HCT116 (cell line): ENCODE results near the gene SIRT7. TPM values are rescaled to one million over a fixed set of nuclear protein-coding genes. Genes with fewer than 3 reads are reported as not detected.

Experiments
- ATAC-seq: fragments of 200-7000 bp; cut with Tn5 transposase; 2 replicates; pipeline ENCODE4 v1.9.1; 2020; ENCODE audit warnings: mild to moderate bottlenecking, moderate library complexity
- BruUV-seq: library from RNA; stranded (reverse); fragments of 400-500 nt; replicated peaks from 2 replicates; lab custom pipeline; 2021; lab: Mats Ljungman, UMichigan
- CTCF ChIA-PET: fragments of 300-600 bp; sonication (Branson Sonifier 250); formaldehyde crosslinking; loops from one replicate; lab custom pipeline; 2021; ENCODE audit warnings: antibody characterized with exemption; lab: Charles Lee
- POLR2A ChIA-PET: fragments of 300-600, 350-600 bp; sonication (Branson Sonifier 250); formaldehyde crosslinking; loops from one replicate; lab custom pipeline; 2021; ENCODE audit warnings: antibody characterized with exemption; lab: Charles Lee
- RAD21 ChIA-PET, 2 experiments: fragments of 300-600 bp; sonication (Branson Sonifier 250); formaldehyde crosslinking; loops; one replicate each; lab custom pipeline; 2023; ENCODE audit warnings: low total read pairs in 2 of 2; ENCODE audit not compliant: uncharacterized antibody in 2 of 2, unreplicated experiment in 2 of 2, low non-redundant PET in 1 of 2; lab: Charles Lee
- DNase-seq: peaks from one replicate; pipeline ENCODE4 v3.0.0-alpha.2; 2010; ENCODE audit warnings: low read depth, low spot score
- H2AFZ ChIP-seq: fragments of 200-600 bp; shearing (Covaris generic), sonication (generic); 2 replicates; pipeline ENCODE4 v1.6.1; 2017; ENCODE audit warnings: low read depth, mixed run types, mixed read lengths, antibody characterized with exemption, low read length; ENCODE audit not compliant: poor library complexity, severe bottlenecking
- H3K27ac ChIP-seq: 2 replicates; pipeline ENCODE4 v1.5.1; 2012; ENCODE audit warnings: low read depth, low read length
- H3K27me3 ChIP-seq: fragments of 200-600 bp; sonication (generic); 2 replicates; pipeline ENCODE4 v1.6.1; 2016; ENCODE audit warnings: mixed run types, low read length, mixed read lengths; ENCODE audit not compliant: insufficient read depth
- H3K36me3 ChIP-seq, 2 experiments: fragments of 200-500 bp in 1 of 2; fragments of 200-600 bp in 1 of 2; sonication (Bioruptor generic) in 1 of 2; sonication (generic) in 1 of 2; 2 replicates each; pipeline versions ENCODE4 v1.5.1 to v1.6.1; 2014 to 2016; ENCODE audit warnings: low read length in 2 of 2, inconsistent platforms in 1 of 2, mixed read lengths in 1 of 2, mixed run types in 1 of 2; ENCODE audit not compliant: insufficient read depth in 2 of 2, control insufficient read depth in 1 of 2
- H3K4me1 ChIP-seq, 2 experiments: fragments of 200-600 bp in 1 of 2; sonication (generic) in 1 of 2; 2 replicates each; pipeline versions ENCODE4 v1.5.1 to v1.6.1; 2012 to 2017; ENCODE audit warnings: low read length in 2 of 2, inconsistent platforms in 1 of 2, mild to moderate bottlenecking in 1 of 2, mixed read lengths in 1 of 2, mixed run types in 1 of 2, moderate library complexity in 1 of 2; ENCODE audit not compliant: insufficient read depth in 2 of 2, control insufficient read depth in 1 of 2
- H3K4me2 ChIP-seq: fragments of 200-600 bp; sonication (generic); 2 replicates; pipeline ENCODE4 v1.6.1; 2017; ENCODE audit warnings: mixed run types, low read length, mixed read lengths
- H3K4me3 ChIP-seq, 2 experiments: fragments of 200-600 bp in 1 of 2; sonication (generic) in 1 of 2; replicated peaks in 1 of 2; 2 replicates each; pipeline ENCODE4 v1.5.1; 2011 to 2016; ENCODE audit warnings: low read length in 2 of 2, control low read depth in 1 of 2, low read depth in 1 of 2, mild to moderate bottlenecking in 1 of 2, mixed read lengths in 1 of 2, mixed run types in 1 of 2
- H3K79me2 ChIP-seq: fragments of 200-600 bp; sonication (generic); 2 replicates; pipeline ENCODE4 v1.6.1; 2017; ENCODE audit warnings: mild to moderate bottlenecking, mixed run types, low read length, moderate library complexity, mixed read lengths; ENCODE audit not compliant: insufficient read depth
- H3K9ac ChIP-seq: fragments of 200-600 bp; sonication (generic); 2 replicates; pipeline ENCODE4 v1.6.1; 2016; ENCODE audit warnings: low read length, mixed read lengths
- H3K9me2 ChIP-seq: fragments of 200-600 bp; sonication (generic), shearing (Covaris generic); 2 replicates; pipeline ENCODE4 v1.6.1; 2017; ENCODE audit warnings: mixed run types, mild to moderate bottlenecking, moderate library complexity; ENCODE audit not compliant: insufficient read depth
- H3K9me3 ChIP-seq, 2 experiments: fragments of 200-500 bp in 1 of 2; fragments of 200-600 bp in 1 of 2; sonication (Bioruptor generic) in 1 of 2; sonication (generic) in 1 of 2; 2 replicates each; pipeline ENCODE4 v1.6.1; 2014 to 2017; ENCODE audit warnings: low read length in 2 of 2, mixed read lengths in 2 of 2, inconsistent platforms in 1 of 2, low read depth in 1 of 2, mild to moderate bottlenecking in 1 of 2, mixed run types in 1 of 2, moderate library complexity in 1 of 2; ENCODE audit not compliant: control insufficient read depth in 1 of 2, insufficient read depth in 1 of 2
- H4K20me1 ChIP-seq: fragments of 200-600 bp; sonication (generic), shearing (Covaris generic); 2 replicates; pipeline ENCODE4 v1.6.1; 2017; ENCODE audit warnings: mixed run types, mild to moderate bottlenecking, moderate library complexity; ENCODE audit not compliant: insufficient read depth
- CEBPB ChIP-seq: IDR thresholded peaks from 2 replicates; pipeline ENCODE4 v1.6.1; 2012; ENCODE audit warnings: low read depth
- EGR1 ChIP-seq: IDR thresholded peaks from 2 replicates; pipeline ENCODE4 v1.6.1; 2012; ENCODE audit warnings: low read depth
- ELF1 ChIP-seq: IDR thresholded peaks from 2 replicates; pipeline ENCODE4 v1.6.1; 2012; ENCODE audit warnings: low read depth, borderline replicate concordance
- EZH2 ChIP-seq: fragments of 200-600 bp; sonication (generic); IDR thresholded peaks from 2 replicates; pipeline ENCODE4 v1.6.1; 2017; ENCODE audit warnings: antibody characterized with exemption, mixed run types
- EZH2phosphoT487 ChIP-seq: fragments of 200-600 bp; IDR thresholded peaks from 2 replicates; pipeline ENCODE4 v1.6.1; 2018; ENCODE audit warnings: antibody characterized with exemption, borderline replicate concordance
- FOSL1 ChIP-seq: IDR thresholded peaks from 2 replicates; pipeline ENCODE4 v1.6.1; 2012; ENCODE audit warnings: low read depth
- JUND ChIP-seq: IDR thresholded peaks from 2 replicates; pipeline ENCODE4 v1.6.1; 2012
- POLR2A ChIP-seq: IDR thresholded peaks from 2 replicates; pipeline ENCODE4 v1.7.0; 2011; ENCODE audit warnings: borderline replicate concordance; ENCODE audit not compliant: insufficient read depth, insufficient read length; ENCODE audit errors: extremely low read depth
- POLR2AphosphoS5 ChIP-seq: IDR thresholded peaks from 2 replicates; pipeline ENCODE4 v1.6.1; 2011; ENCODE audit warnings: mild to moderate bottlenecking, low read depth, low read length, moderate library complexity
- RAD21 ChIP-seq: IDR thresholded peaks from 2 replicates; pipeline ENCODE4 v1.6.1; 2012; ENCODE audit warnings: low read depth, mild to moderate bottlenecking
- SIN3A ChIP-seq: IDR thresholded peaks from 2 replicates; pipeline ENCODE4 v1.6.1; 2012; ENCODE audit warnings: low read depth
- SP1 ChIP-seq: IDR thresholded peaks from 2 replicates; pipeline ENCODE4 v1.6.1; 2012; ENCODE audit warnings: low read depth
- SRF ChIP-seq: IDR thresholded peaks from 2 replicates; pipeline ENCODE4 v1.6.1; 2012; ENCODE audit warnings: low read depth
- TCF7L2 ChIP-seq: IDR thresholded peaks from 2 replicates; pipeline ENCODE4 v1.7.0; 2011; ENCODE audit warnings: borderline replicate concordance, inconsistent platforms; ENCODE audit not compliant: insufficient read depth, insufficient read length; ENCODE audit errors: extremely low read depth
- YY1 ChIP-seq: IDR thresholded peaks from 2 replicates; pipeline ENCODE4 v1.6.1; 2011; ENCODE audit warnings: low read length, low read depth, moderate library complexity, mild to moderate bottlenecking; ENCODE audit not compliant: insufficient replicate concordance; ENCODE audit errors: extremely low read depth
- ZFX ChIP-seq: fragments of 450-650 bp; IDR thresholded peaks from 2 replicates; pipeline ENCODE4 v1.6.1; 2017
- intact Hi-C: fragments of 100-400 bp; cut with micrococcal nuclease; formaldehyde crosslinking; loops from 2 replicates; pipeline ENCODE4 v1.10.0; 2022
- total RNA-seq: library from RNA; stranded (reverse); gene quantifications from one replicate; pipeline ENCODE4 v1.2.1, GENCODE V29; 2021; ENCODE audit not compliant: unreplicated experiment
- TF ChIP-seq, protein P1 (sequence below): IDR thresholded peaks from 2 replicates; pipeline ENCODE4 v1.6.1; 2012; ENCODE audit warnings: low read depth
- TF ChIP-seq, protein P2 (sequence below), 3 experiments: fragments of 200-600 bp in 1 of 3; sonication (generic) in 1 of 3; IDR thresholded peaks in 2 of 3; conservative IDR thresholded peaks in 1 of 3; 2 replicates each; pipeline ENCODE4 v1.5.1; 2012 to 2017; ENCODE audit warnings: low read depth in 2 of 3, low read length in 2 of 3, antibody characterized with exemption in 1 of 3, borderline replicate concordance in 1 of 3, control low read depth in 1 of 3, mild to moderate bottlenecking in 1 of 3, mixed read lengths in 1 of 3, mixed run types in 1 of 3, moderate library complexity in 1 of 3; ENCODE audit not compliant: insufficient read depth in 1 of 3
- TF ChIP-seq, protein P3 (sequence below): IDR thresholded peaks from 2 replicates; pipeline ENCODE4 v1.6.1; 2012
- TF ChIP-seq, protein P4 (sequence below): IDR thresholded peaks from 2 replicates; pipeline ENCODE4 v1.6.1; 2011; ENCODE audit warnings: mild to moderate bottlenecking, low read length, moderate library complexity; ENCODE audit not compliant: insufficient replicate concordance; ENCODE audit errors: extremely low read depth

SIRT7 gene
- total RNA-seq, 1 experiment from 2014 or later: 62.6 TPM

DNA sequence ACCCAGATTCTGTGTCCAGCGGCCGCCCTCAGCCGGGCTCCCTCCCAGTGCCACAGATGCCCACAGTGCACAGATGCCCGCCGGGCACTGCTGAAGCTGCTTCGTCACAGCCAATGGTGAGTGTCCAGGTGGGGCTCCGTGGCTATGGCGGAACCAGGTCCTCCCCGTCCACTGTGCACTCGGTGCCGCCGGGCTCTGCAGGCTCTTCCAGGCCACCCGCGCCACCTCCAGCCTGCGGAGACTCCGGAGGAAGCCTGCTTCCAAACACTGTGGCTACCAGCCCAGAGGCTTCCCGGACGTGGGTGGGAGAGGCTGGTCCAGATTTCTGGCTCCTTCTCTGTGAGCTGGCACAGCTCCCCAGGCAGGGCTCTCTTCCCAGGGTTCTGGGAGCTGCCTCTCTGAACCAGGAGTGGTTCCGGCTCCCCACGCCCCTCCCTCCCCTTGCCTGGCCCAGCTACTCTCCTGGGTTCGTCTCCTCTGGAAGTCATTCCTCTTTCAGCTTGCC lies 22.0 kb upstream of the SIRT7 start:
- Histone ChIP-seq H3K27me3 (no peaks in the 10 kb centered on the region), H4K20me1 (no peaks in the 10 kb centered on the region), H3K4me3 (no peak overlapping the region), H3K36me3 (peaks cover under 1 to 10% of the 10 kb centered on the region in 2 experiments; a peak in 1 of 4 replicates), H3K27ac (no peak overlapping the region), H3K9ac (no peak overlapping the region), H3K9me2 (no peaks in the 10 kb centered on the region), H3K4me1 (peaks cover 4 to 26% of the 10 kb centered on the region in 2 experiments; a peak in 3 of 4 replicates), H3K4me2 (no peak overlapping the region), H2AFZ (no peak overlapping the region), H3K9me3 (no peaks in the 10 kb centered on the region), H3K79me2 (peaks cover 17% of the 10 kb centered on the region)
- no peak for DNase-seq
- ChIA-PET RAD21 (no interaction called here), CTCF (no interaction called here), POLR2A (no interaction called here)
- no peak for ATAC-seq
- intact Hi-C loops: no loop called here
- no TSS peak for BruUV-seq
- TF ChIP-seq EGR1: no peak
- TF ChIP-seq FOSL1: no peak
- TF ChIP-seq, protein P1, sequence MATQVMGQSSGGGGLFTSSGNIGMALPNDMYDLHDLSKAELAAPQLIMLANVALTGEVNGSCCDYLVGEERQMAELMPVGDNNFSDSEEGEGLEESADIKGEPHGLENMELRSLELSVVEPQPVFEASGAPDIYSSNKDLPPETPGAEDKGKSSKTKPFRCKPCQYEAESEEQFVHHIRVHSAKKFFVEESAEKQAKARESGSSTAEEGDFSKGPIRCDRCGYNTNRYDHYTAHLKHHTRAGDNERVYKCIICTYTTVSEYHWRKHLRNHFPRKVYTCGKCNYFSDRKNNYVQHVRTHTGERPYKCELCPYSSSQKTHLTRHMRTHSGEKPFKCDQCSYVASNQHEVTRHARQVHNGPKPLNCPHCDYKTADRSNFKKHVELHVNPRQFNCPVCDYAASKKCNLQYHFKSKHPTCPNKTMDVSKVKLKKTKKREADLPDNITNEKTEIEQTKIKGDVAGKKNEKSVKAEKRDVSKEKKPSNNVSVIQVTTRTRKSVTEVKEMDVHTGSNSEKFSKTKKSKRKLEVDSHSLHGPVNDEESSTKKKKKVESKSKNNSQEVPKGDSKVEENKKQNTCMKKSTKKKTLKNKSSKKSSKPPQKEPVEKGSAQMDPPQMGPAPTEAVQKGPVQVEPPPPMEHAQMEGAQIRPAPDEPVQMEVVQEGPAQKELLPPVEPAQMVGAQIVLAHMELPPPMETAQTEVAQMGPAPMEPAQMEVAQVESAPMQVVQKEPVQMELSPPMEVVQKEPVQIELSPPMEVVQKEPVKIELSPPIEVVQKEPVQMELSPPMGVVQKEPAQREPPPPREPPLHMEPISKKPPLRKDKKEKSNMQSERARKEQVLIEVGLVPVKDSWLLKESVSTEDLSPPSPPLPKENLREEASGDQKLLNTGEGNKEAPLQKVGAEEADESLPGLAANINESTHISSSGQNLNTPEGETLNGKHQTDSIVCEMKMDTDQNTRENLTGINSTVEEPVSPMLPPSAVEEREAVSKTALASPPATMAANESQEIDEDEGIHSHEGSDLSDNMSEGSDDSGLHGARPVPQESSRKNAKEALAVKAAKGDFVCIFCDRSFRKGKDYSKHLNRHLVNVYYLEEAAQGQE: no peak
- TF ChIP-seq, protein P2, sequence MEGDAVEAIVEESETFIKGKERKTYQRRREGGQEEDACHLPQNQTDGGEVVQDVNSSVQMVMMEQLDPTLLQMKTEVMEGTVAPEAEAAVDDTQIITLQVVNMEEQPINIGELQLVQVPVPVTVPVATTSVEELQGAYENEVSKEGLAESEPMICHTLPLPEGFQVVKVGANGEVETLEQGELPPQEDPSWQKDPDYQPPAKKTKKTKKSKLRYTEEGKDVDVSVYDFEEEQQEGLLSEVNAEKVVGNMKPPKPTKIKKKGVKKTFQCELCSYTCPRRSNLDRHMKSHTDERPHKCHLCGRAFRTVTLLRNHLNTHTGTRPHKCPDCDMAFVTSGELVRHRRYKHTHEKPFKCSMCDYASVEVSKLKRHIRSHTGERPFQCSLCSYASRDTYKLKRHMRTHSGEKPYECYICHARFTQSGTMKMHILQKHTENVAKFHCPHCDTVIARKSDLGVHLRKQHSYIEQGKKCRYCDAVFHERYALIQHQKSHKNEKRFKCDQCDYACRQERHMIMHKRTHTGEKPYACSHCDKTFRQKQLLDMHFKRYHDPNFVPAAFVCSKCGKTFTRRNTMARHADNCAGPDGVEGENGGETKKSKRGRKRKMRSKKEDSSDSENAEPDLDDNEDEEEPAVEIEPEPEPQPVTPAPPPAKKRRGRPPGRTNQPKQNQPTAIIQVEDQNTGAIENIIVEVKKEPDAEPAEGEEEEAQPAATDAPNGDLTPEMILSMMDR (IDR thresholded peaks at IDR 0.05 in 2 of 3, conservative IDR thresholded peaks at IDR 0.05 in 1 of 3; ENCODE audit: borderline replicate concordance in 1 of 3, insufficient read depth in 1 of 3, low read depth in 2 of 3, low read length in 2 of 3): no peak
- TF ChIP-seq RAD21: no peak
- TF ChIP-seq CEBPB: no peak
- no peak for TF ChIP-seq SRF
- no peak for TF ChIP-seq YY1
- no peak for TF ChIP-seq POLR2AphosphoS5
- TF ChIP-seq JUND: no peak
- no peak for TF ChIP-seq TCF7L2
- TF ChIP-seq SIN3A: no peak
- TF ChIP-seq, protein P3, sequence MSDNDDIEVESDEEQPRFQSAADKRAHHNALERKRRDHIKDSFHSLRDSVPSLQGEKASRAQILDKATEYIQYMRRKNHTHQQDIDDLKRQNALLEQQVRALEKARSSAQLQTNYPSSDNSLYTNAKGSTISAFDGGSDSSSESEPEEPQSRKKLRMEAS: no peak
- no peak for TF ChIP-seq EZH2
- no peak for TF ChIP-seq SP1
- no peak for TF ChIP-seq ZFX
- no peak for TF ChIP-seq ELF1
- TF ChIP-seq, protein P4, sequence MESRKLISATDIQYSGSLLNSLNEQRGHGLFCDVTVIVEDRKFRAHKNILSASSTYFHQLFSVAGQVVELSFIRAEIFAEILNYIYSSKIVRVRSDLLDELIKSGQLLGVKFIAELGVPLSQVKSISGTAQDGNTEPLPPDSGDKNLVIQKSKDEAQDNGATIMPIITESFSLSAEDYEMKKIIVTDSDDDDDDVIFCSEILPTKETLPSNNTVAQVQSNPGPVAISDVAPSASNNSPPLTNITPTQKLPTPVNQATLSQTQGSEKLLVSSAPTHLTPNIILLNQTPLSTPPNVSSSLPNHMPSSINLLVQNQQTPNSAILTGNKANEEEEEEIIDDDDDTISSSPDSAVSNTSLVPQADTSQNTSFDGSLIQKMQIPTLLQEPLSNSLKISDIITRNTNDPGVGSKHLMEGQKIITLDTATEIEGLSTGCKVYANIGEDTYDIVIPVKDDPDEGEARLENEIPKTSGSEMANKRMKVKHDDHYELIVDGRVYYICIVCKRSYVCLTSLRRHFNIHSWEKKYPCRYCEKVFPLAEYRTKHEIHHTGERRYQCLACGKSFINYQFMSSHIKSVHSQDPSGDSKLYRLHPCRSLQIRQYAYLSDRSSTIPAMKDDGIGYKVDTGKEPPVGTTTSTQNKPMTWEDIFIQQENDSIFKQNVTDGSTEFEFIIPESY: no peak
- no peak for TF ChIP-seq EZH2phosphoT487
- TF ChIP-seq POLR2A: no peak
